RPMI7951 (cell line): ENCODE measurements around the gene NEK6. TPM values are rescaled to one million over a fixed set of nuclear protein-coding genes. Genes with fewer than 3 reads are reported as not detected.

Experiments used
- DNase-seq: peaks from one replicate; pipeline ENCODE4 v3.0.0-alpha.2; 2012; ENCODE audit warnings: low read depth
- total RNA-seq: library from RNA; depleted of rRNA; stranded (reverse); fragments of >200 nt; shearing (Covaris generic); gene quantifications from 2 replicates; pipeline ENCODE4 v1.2.3, GENCODE V29; 2014; rRNA removed

Gene NEK6
- total RNA-seq, 1 experiment from 2014 or later: 27.5 TPM

GRCh38 chr9:124399323-124399967 lies 141.7 kb downstream of the NEK6 start:
- DNase-seq: peak; percentile 97

GRCh38 chr9:124399968-124400940 lies 142.5 kb downstream of the NEK6 start:
- DNase-seq: peak; percentile 64

Other genes starting within 250 kb of the NEK6 start
- gene LHX2, start 246.2 kb upstream of the NEK6 start, total RNA-seq: 0.39 and 1.1 TPM in 2 replicates
- gene PSMB7, start 157.5 kb downstream of the NEK6 start, total RNA-seq: 259 and 268 TPM in 2 replicates
- not detected in 2 replicates for gene ADGRD2, start 192.5 kb downstream of the NEK6 start, total RNA-seq
- gene NR5A1, start 249.4 kb downstream of the NEK6 start, total RNA-seq: not detected in 2 replicates